Hepatocyte (in vitro differentiated cells): ENCODE results near the gene PDXP. TPM values are rescaled to one million over a fixed set of nuclear protein-coding genes. Genes with fewer than 3 reads are reported as not detected.

Source experiments
- DNase-seq: peaks from one replicate; pipeline ENCODE4 v3.0.0-alpha.2; 2016; ENCODE audit warnings: low spot score
- H2AFZ ChIP-seq: fragments of 200-600 bp; sonication (generic); 2 replicates; pipeline ENCODE4 v1.6.0; 2016; ENCODE audit warnings: antibody characterized with exemption, mild to moderate bottlenecking
- H3K27ac ChIP-seq: fragments of 200-600 bp; sonication (generic); 2 replicates; pipeline ENCODE4 v1.5.1; 2016; ENCODE audit warnings: mild to moderate bottlenecking
- H3K27me3 ChIP-seq: fragments of 200-600 bp; sonication (generic); 2 replicates; pipeline ENCODE4 v1.6.1; 2016
- H3K36me3 ChIP-seq: fragments of 200-600 bp; sonication (generic); replicated peaks from 2 replicates; pipeline ENCODE4 v1.5.1; 2016; ENCODE audit warnings: low read depth; ENCODE audit not compliant: insufficient read depth
- H3K4me1 ChIP-seq: fragments of 200-600 bp; sonication (generic); 2 replicates; pipeline ENCODE4 v1.5.1; 2016; ENCODE audit warnings: mild to moderate bottlenecking, moderate library complexity; ENCODE audit not compliant: insufficient read depth
- H3K4me2 ChIP-seq: fragments of 200-600 bp; sonication (generic); 2 replicates; pipeline ENCODE4 v1.6.0; 2016
- H3K4me3 ChIP-seq: fragments of 200-600 bp; sonication (generic); 2 replicates; pipeline ENCODE4 v1.5.1; 2016; ENCODE audit warnings: mild to moderate bottlenecking
- H3K79me2 ChIP-seq: fragments of 200-600 bp; sonication (generic); 2 replicates; pipeline ENCODE4 v1.6.0; 2017; ENCODE audit warnings: mild to moderate bottlenecking
- H3K9me2 ChIP-seq: fragments of 200-600 bp; sonication (generic); replicated peaks from 2 replicates; pipeline ENCODE4 v1.6.0; 2017; ENCODE audit warnings: mild to moderate bottlenecking; ENCODE audit not compliant: insufficient read depth
- H3K9me3 ChIP-seq: fragments of 200-600 bp; sonication (generic); 2 replicates; pipeline ENCODE4 v1.5.1; 2016; ENCODE audit warnings: low read depth, mild to moderate bottlenecking
- H4K20me1 ChIP-seq: fragments of 200-600 bp; sonication (generic); 2 replicates; pipeline ENCODE4 v1.6.0; 2016; ENCODE audit warnings: mild to moderate bottlenecking; ENCODE audit not compliant: insufficient read depth, poor library complexity, severe bottlenecking
- CTCF ChIP-seq: fragments of 200-600 bp; sonication (generic); IDR thresholded peaks from 2 replicates; pipeline ENCODE4 v1.5.1; 2016; ENCODE audit warnings: antibody characterized with exemption, mild to moderate bottlenecking; ENCODE audit not compliant: poor library complexity
- EZH2 ChIP-seq: fragments of 200-600 bp; sonication (generic); IDR thresholded peaks from 2 replicates; pipeline ENCODE4 v1.6.1; 2016; ENCODE audit warnings: antibody characterized with exemption, mild to moderate bottlenecking, borderline replicate concordance
- EZH2phosphoT487 ChIP-seq: fragments of 200-600 bp; sonication (generic); IDR thresholded peaks from one replicate; pipeline ENCODE4 v1.6.1; 2018; ENCODE audit warnings: antibody characterized with exemption, mild to moderate bottlenecking, low read depth, moderate library complexity; ENCODE audit not compliant: unreplicated experiment, severe bottlenecking
- WGBS: methylation state at CpG from one replicate; pipeline ENCODE4 v1.1.6; 2016; ENCODE audit warnings: low lambda C conversion rate; ENCODE audit errors: missing lambda C conversion rate; 5-methylcytosine and 5-hydroxymethylcytosine counted together
- polyA plus RNA-seq: library from polyadenylated mRNA; unstranded; fragments of >200 nt; fragmentation: Nextera tagmentation; extraction: Ambion mirVana; gene quantifications from 2 replicates; pipeline ENCODE4 v1.2.1, GENCODE V29; 2016
- total RNA-seq: library from RNA; depleted of rRNA; stranded (reverse); fragments of >200 nt; gene quantifications from 2 replicates; pipeline ENCODE4 v1.2.3, GENCODE V29; 2014

The PDXP gene
- total and polyA plus RNA-seq, 2 experiments from 2014 or later: 15.0 to 27.6 TPM

GRCh38 chr22:37636186-37636948 is 22.2 kb upstream of the PDXP start:
- no peaks in the 10 kb centered on the region for H3K36me3 ChIP-seq
- TF ChIP-seq EZH2 (no peak), CTCF (no peak), EZH2phosphoT487 (no peak)
- H4K20me1 ChIP-seq: no peaks in the 10 kb centered on the region
- H3K4me3 ChIP-seq: no peak overlapping the region
- H2AFZ ChIP-seq: no peak overlapping the region
- H3K9me3 ChIP-seq: no peaks in the 10 kb centered on the region
- 68% methylated on average over 6 of the region's 6 CpGs for WGBS
- H3K9me2 ChIP-seq: no peaks in the 10 kb centered on the region
- H3K4me2 ChIP-seq: no peak overlapping the region
- H3K79me2 ChIP-seq: peaks cover 30% of the 10 kb centered on the region
- no peak for DNase-seq
- H3K27me3 ChIP-seq: no peaks in the 10 kb centered on the region
- peaks cover 92% of the 10 kb centered on the region for H3K4me1 ChIP-seq
- peak overlapping the region; percentile 95 for H3K27ac ChIP-seq

GRCh38 chr22:37636949-37637273 is 21.6 kb upstream of the PDXP start:
- peaks cover 36% of the 10 kb centered on the region for H3K79me2 ChIP-seq
- no peak for DNase-seq
- H3K9me3 ChIP-seq: no peaks in the 10 kb centered on the region
- no peak overlapping the region for H3K4me3 ChIP-seq
- WGBS: 85% methylated on average over 3 of the region's 3 CpGs
- no peaks in the 10 kb centered on the region for H4K20me1 ChIP-seq
- H3K4me2 ChIP-seq: no peak overlapping the region
- no peaks in the 10 kb centered on the region for H3K9me2 ChIP-seq
- no peaks in the 10 kb centered on the region for H3K27me3 ChIP-seq
- H2AFZ ChIP-seq: no peak overlapping the region
- H3K4me1 ChIP-seq: peaks cover 92% of the 10 kb centered on the region
- peak overlapping the region; percentile 95 for H3K27ac ChIP-seq
- H3K36me3 ChIP-seq: no peaks in the 10 kb centered on the region
- no peak for TF ChIP-seq CTCF

GRCh38 chr22:37638391-37639069 is 20.0 kb upstream of the PDXP start:
- DNase-seq: peak; percentile 62
- Histone ChIP-seq H3K9me3 (no peaks in the 10 kb centered on the region), H3K36me3 (no peaks in the 10 kb centered on the region), H3K4me2 (peak overlapping the region; percentile 99), H3K27ac (peak overlapping the region; percentile 95), H3K27me3 (no peaks in the 10 kb centered on the region), H3K4me3 (no peak overlapping the region), H3K4me1 (peaks cover 77% of the 10 kb centered on the region), H3K9me2 (no peaks in the 10 kb centered on the region), H4K20me1 (no peaks in the 10 kb centered on the region), H2AFZ (no peak overlapping the region), H3K79me2 (peaks cover 38% of the 10 kb centered on the region)
- WGBS: 68% methylated on average over 11 of the region's 11 CpGs
- TF ChIP-seq EZH2phosphoT487 (no peak), EZH2 (no peak)

GRCh38 chr22:37639070-37639760 is 19.3 kb upstream of the PDXP start, which contains the start of gene SH3BP1:
SH3BP1 (plus strand) TSS chr22:37639669; CDS start chr22:37639788, 119 bp downstream.
- Histone ChIP-seq H2AFZ (peak within 1 kb of the TSS; percentile 86), H3K4me1 (peaks cover 70% of the 10 kb centered on the region), H3K27me3 (no peaks in the 10 kb centered on the region), H3K9me2 (no peaks in the 10 kb centered on the region), H3K36me3 (no peaks in the 10 kb centered on the region), H3K27ac (peak within 1 kb of the TSS; percentile 95), H3K79me2 (peaks cover 41% of the 10 kb centered on the region), H3K4me3 (peak within 1 kb of the TSS; percentile 96), H3K9me3 (no peaks in the 10 kb centered on the region), H4K20me1 (no peaks in the 10 kb centered on the region), H3K4me2 (peak within 1 kb of the TSS; percentile 99)
- TF ChIP-seq EZH2phosphoT487 (no peak), EZH2 (no peak), CTCF (no peak)
- WGBS: 26% methylated on average over 14 of the region's 57 CpGs
- DNase-seq: peak; percentile 81
